ENCODE results near the gene ST3GAL6.
"Not testable (repeated sequence)": the region's sequence is repeated elsewhere in the genome, so short reads cannot be mapped to it uniquely, and the experiment has no call there.

ST3GAL6 gene

DNA sequence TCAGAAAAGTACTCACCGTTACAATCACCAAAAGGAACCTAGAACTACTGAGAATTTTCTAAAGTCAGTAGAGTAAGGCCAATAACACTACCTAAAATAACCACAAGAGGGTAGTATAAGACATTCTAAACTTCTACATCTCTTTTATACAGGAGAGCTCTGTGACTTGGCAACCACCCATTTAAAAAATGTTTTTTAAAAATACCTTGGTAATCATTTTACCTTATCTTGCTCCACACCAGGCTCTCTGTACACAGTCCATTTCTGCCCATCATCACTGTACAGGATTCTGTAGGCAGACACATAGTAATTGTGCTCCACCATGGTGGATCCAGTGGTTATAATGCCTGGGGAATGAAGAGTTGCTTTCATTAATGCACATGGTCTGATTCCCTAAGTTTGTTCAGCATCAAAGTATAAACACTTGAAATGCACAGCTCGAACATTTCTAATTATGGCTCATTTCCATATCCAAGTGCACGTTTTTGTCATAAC, 54.5 kb downstream of the ST3GAL6 start:
- H3K4me3 ChIP-seq (ENCODE audit: low read depth, low read length) = no peak overlapping the region
- no peak for TF ChIP-seq CTCF (IDR thresholded peaks at IDR 0.05; ENCODE audit: borderline replicate concordance, insufficient read depth, low read depth, low read length)

- no peak for TF ChIP-seq CTCF (IDR thresholded peaks at IDR 0.05; ENCODE audit: borderline replicate concordance, insufficient read depth, low read depth, low read length)
- H3K4me3 ChIP-seq (ENCODE audit: low read depth, low read length) = no peak overlapping the region
These were observed 57.9 kb downstream of the ST3GAL6 start for GRCh38 chr3:98821063-98821462.

DNA sequence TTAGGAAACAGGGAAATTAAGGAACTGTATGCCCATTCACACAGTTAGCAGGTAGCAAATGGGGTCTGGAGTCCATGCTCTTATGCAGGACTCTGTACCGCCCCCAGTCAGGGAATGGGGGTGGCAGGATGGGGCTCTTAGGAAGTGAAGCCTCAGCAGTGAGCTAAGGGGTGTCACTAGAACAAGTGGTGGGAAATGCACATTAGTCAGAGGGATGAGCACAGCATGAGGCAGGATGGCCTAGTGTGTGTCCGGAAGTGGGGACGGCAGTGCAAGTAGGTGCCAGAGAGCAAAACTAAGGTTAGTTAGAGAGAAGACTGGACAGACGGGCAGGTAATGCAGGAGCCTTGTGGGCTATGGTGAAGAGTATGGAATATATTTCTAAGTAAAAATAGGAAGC, 60.7 kb downstream of the ST3GAL6 start:
- H3K4me3 ChIP-seq (ENCODE audit: low read depth, low read length) = no peak overlapping the region
- no peak for TF ChIP-seq CTCF (IDR thresholded peaks at IDR 0.05; ENCODE audit: borderline replicate concordance, insufficient read depth, low read depth, low read length)

- TF ChIP-seq CTCF (IDR thresholded peaks at IDR 0.05; ENCODE audit: borderline replicate concordance, insufficient read depth, low read depth, low read length) = peak; percentile 29; the same call in 1 of the 2 replicates
These were observed 61.1 kb downstream of the ST3GAL6 start for GRCh38 chr3:98824256-98824655.

DNA sequence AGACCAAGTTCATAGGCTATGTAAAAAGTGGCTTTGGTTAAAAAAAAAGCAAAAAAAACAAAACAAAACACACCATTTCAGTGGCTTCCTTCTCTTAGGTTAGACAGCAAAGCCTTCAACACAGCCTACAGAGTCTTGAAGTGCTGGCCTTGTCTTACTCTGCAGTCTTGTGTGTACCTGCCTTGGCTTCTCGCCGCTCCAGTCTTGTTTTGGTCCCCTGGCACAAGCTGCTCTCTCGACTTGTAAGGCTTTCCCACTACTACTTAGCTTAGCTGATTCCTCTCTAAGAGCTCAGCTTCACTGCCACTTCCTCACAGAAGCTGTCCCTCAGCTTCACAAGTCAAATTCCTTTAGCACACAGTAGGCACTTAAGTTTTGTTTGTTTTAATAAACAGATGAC, 63.0 kb downstream of the ST3GAL6 start:
- TF ChIP-seq CTCF (IDR thresholded peaks at IDR 0.05; ENCODE audit: borderline replicate concordance, insufficient read depth, low read depth, low read length) = no peak
- no peak overlapping the region for H3K4me3 ChIP-seq (ENCODE audit: low read depth, low read length)

More at GRCh38 chr3:98824256-98824655, 61.1 kb downstream of the ST3GAL6 start:
- no peak overlapping the region for H3K4me3 ChIP-seq (ENCODE audit: low read depth, low read length)

DNA sequence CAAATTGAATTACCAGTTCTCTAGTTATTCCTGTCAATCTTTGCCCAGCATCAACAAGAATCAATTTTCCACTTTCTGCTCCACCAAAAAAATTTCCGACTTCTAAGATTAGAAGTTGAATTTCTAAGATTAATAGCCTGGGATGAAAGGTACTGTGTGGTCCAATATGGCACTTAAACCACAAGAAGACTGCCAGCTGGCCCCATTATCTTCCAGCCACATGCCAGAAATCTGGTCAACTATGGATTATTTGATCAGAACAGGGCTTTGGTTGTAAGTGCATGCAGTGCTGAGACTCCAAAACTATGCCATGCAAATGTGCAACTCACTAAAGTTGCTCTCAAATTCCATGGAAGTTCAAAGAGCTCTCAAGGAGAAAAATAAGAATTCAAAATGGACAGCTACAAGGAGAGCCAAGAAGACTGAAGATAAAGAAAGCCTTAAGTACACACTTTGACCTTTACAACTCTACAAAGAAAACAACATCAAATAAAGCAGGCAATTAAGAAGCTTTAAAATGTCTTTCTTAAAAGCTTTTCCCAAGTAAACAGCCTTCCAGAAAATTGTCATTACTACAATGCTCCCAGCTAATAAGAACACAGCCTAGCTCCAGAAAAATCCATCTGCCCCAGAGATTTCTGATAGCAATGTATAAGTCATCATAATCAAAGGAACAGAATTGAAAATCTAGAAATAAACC, 64.2 kb downstream of the ST3GAL6 start:
- TF ChIP-seq CTCF (IDR thresholded peaks at IDR 0.05; ENCODE audit: borderline replicate concordance, insufficient read depth, low read depth, low read length) = no peak

DNA sequence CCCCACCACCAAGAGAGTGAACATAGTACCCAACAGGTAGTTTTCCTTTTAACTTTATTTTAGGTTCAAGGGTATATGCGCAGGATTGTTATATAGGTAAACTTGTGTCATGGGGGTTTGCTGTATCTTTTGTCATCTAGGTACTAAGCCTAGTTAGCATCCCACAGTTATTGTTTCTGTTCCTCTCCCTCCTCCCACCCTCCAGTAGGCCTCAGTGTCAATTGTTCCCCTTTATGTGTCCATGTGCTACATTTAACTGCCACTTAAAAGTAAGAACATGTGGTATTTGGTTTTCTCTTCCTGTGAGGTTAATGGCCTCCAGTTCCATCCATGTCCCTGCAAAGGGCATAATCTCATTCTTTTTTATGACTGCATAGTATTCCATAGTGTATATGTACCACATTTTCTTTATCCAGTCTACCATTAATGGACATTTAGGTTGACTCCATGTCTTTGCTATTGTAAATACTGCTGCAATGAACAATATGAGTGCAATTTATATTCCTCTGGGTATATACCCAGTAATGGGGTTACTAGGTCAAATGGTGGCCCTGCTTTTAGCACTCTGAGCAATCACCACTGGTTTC, 66.2 kb downstream of the ST3GAL6 start:
- no peak for TF ChIP-seq CTCF (IDR thresholded peaks at IDR 0.05; ENCODE audit: borderline replicate concordance, insufficient read depth, low read depth, low read length)
- H3K4me3 ChIP-seq (ENCODE audit: low read depth, low read length) = no peak overlapping the region

More for the DNA sequence above, 64.2 kb downstream of the ST3GAL6 start:
- no peak overlapping the region for H3K4me3 ChIP-seq (ENCODE audit: low read depth, low read length)

DNA sequence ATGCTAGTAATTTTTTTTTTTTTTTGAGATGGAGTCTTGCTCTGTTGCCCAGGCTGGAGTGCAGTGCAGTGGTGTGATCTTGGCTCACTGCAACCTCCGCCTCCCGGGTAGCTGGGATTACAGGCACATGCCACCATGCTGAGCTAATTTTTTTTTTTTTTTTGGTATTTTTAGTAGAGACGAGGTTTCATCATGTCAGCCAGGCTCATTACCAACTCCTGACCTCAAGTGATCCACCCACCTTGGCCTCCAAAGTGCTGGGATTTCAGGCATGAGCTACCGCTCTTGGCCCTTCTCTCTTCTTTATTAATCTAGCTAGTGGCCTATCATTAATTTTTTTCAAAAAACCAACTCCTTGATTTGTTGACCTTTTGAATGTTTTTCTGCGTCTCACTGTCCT, 67.9 kb downstream of the ST3GAL6 start:
- not testable (repeated sequence) for H3K4me3 ChIP-seq (ENCODE audit: low read depth, low read length)

Measured in GM12875 (cell line).